ENCODE data around the gene ALLC. TPM values are rescaled to one million over a fixed set of nuclear protein-coding genes. Genes with fewer than 3 reads are reported as not detected.

ALLC gene
- polyA plus RNA-seq, 1 of the 3 experiments (the other 2 are of a cell fraction), result not detected

GRCh38 chr2:3647831-3648651, 10.0 kb upstream of the ALLC start:
- no peak overlapping the region for H2AFZ ChIP-seq (ENCODE audit: low read depth)
- 73% methylated on average over 11 of the region's 14 CpGs for WGBS (ENCODE audit: low lambda C conversion rate)
- H3K36me3 ChIP-seq (replicated peaks in 1 of 2; ENCODE audit: control insufficient read depth in 1 of 2, insufficient read depth in 2 of 2, low read length in 1 of 2), result peaks cover 0 to 2% of the 10 kb centered on the region in 2 experiments
- H3K27ac ChIP-seq (ENCODE audit: low read depth in 2 of 2, low read length in 1 of 2), result no peak overlapping the region; a peak in 1 of 4 replicates
- POLR2A ChIA-PET, result no interaction called here
- H3F3A ChIP-seq (replicated peaks; ENCODE audit: insufficient read depth), result no peaks in the 10 kb centered on the region
- no peaks in the 10 kb centered on the region for H3K27me3 ChIP-seq (ENCODE audit: insufficient read depth)
- no peaks in the 10 kb centered on the region for H3K9me2 ChIP-seq
- no peaks in the 10 kb centered on the region for H3K79me2 ChIP-seq (ENCODE audit: insufficient read depth)
- H3K4me2 ChIP-seq, result no peak overlapping the region
- H4K20me1 ChIP-seq (ENCODE audit: insufficient read depth), result no peaks in the 10 kb centered on the region
- no peak overlapping the region for H3K4me3 ChIP-seq (ENCODE audit: low read depth in 2 of 2, low read length in 1 of 2)
- H3K9me3 ChIP-seq, result no peaks in the 10 kb centered on the region
- H3K9ac ChIP-seq, result no peak overlapping the region
- peaks cover 0 to 20% of the 10 kb centered on the region in 2 experiments; a peak in 2 of 4 replicates for H3K4me1 ChIP-seq (ENCODE audit: control insufficient read depth in 1 of 2, insufficient read depth in 2 of 2, low read depth in 1 of 2, low read length in 1 of 2)
- TF ChIP-seq RCOR1 (IDR thresholded peaks at IDR 0.05; ENCODE audit: low read length) (no peak), EP300 (IDR thresholded peaks at IDR 0.05; ENCODE audit: borderline replicate concordance in 1 of 2, low read depth in 1 of 2, low read length in 1 of 2) (no peak), REST (IDR thresholded peaks at IDR 0.05; ENCODE audit: low read depth, low read length) (no peak), TAF1 (IDR thresholded peaks at IDR 0.05; ENCODE audit: borderline replicate concordance, low read depth, low read length) (no peak), YY1 (IDR thresholded peaks at IDR 0.05; ENCODE audit: low read depth) (no peak)
- CTCF ChIA-PET, result no interaction called here
- no peak for DNase-seq

- peaks cover 0 to 2% of the 10 kb centered on the region in 2 experiments for H3K36me3 ChIP-seq (replicated peaks in 1 of 2; ENCODE audit: control insufficient read depth in 1 of 2, insufficient read depth in 2 of 2, low read length in 1 of 2)
- H3K27me3 ChIP-seq (ENCODE audit: insufficient read depth), result no peaks in the 10 kb centered on the region
- no peak for DNase-seq
- no peaks in the 10 kb centered on the region for H3F3A ChIP-seq (replicated peaks; ENCODE audit: insufficient read depth)
- no peak overlapping the region for H3K27ac ChIP-seq (ENCODE audit: low read depth in 2 of 2, low read length in 1 of 2)
- H3K79me2 ChIP-seq (ENCODE audit: insufficient read depth), result no peaks in the 10 kb centered on the region
- H3K4me2 ChIP-seq, result no peak overlapping the region
- H3K4me3 ChIP-seq (ENCODE audit: low read depth in 2 of 2, low read length in 1 of 2), result no peak overlapping the region
- no peak for TF ChIP-seq RCOR1 (IDR thresholded peaks at IDR 0.05; ENCODE audit: low read length)
- no peaks in the 10 kb centered on the region for H4K20me1 ChIP-seq (ENCODE audit: insufficient read depth)
- WGBS (ENCODE audit: low lambda C conversion rate), result 93% methylated on average over 19 of the region's 20 CpGs
- no peaks in the 10 kb centered on the region for H3K9me2 ChIP-seq
- CTCF ChIA-PET, result interaction anchor here (1.2 to 4.3 kb wide), 5 partner anchors 10 to 187 kb away, joined by 3 to 43 read pairs (median 38); partner anchors contain the start of genes COLEC11 and RPS7
- H2AFZ ChIP-seq (ENCODE audit: low read depth), result no peak overlapping the region
- no peak overlapping the region for H3K9ac ChIP-seq
- peaks cover 0 to 20% of the 10 kb centered on the region in 2 experiments; a peak in 2 of 4 replicates for H3K4me1 ChIP-seq (ENCODE audit: control insufficient read depth in 1 of 2, insufficient read depth in 2 of 2, low read depth in 1 of 2, low read length in 1 of 2)
- POLR2A ChIA-PET, result no interaction called here
- H3K9me3 ChIP-seq, result no peaks in the 10 kb centered on the region
Observed at GRCh38 chr2:3648652-3649177, 9.3 kb upstream of the ALLC start.
